Bronchial epithelial cell (primary cell): ENCODE results near the gene NME4. TPM values are rescaled to one million over a fixed set of nuclear protein-coding genes. Genes with fewer than 3 reads are reported as not detected.

Experiments
- DNase-seq: peaks from one replicate; pipeline ENCODE4 v3.0.0-alpha.2; 2010; ENCODE audit warnings: low read depth
- FAIRE-seq: peaks from 2 replicates; lab custom pipeline; 2011; peaks lifted over from hg19 to GRCh38; lab: Jason Lieb, UNC
- H3K27me3 ChIP-seq: 2 replicates; pipeline ENCODE4 v1.5.1; 2011; ENCODE audit warnings: low read length; ENCODE audit not compliant: control insufficient read depth, insufficient read depth
- H3K36me3 ChIP-seq: 2 replicates; pipeline ENCODE4 v1.5.1; 2011; ENCODE audit warnings: low read length; ENCODE audit not compliant: control insufficient read depth, insufficient read depth
- H3K4me3 ChIP-seq: 2 replicates; pipeline ENCODE4 v1.5.1; 2011; ENCODE audit warnings: mild to moderate bottlenecking, low read depth, low read length, control low read depth
- total RNA-seq: library from RNA; depleted of rRNA; stranded (reverse); fragments of >200 nt; gene quantifications from 2 replicates; pipeline ENCODE4 v1.2.1, GENCODE V29; 2014
- TF ChIP-seq, protein P1 (sequence below): IDR thresholded peaks from 2 replicates; pipeline ENCODE4 v1.5.1; 2011; ENCODE audit warnings: mild to moderate bottlenecking, moderate library complexity, low read length, control low read depth, inconsistent platforms; ENCODE audit not compliant: insufficient read depth, severe bottlenecking

The NME4 gene
- total RNA-seq, 1 donor from 2014 or later: 35.3 TPM

DNA sequence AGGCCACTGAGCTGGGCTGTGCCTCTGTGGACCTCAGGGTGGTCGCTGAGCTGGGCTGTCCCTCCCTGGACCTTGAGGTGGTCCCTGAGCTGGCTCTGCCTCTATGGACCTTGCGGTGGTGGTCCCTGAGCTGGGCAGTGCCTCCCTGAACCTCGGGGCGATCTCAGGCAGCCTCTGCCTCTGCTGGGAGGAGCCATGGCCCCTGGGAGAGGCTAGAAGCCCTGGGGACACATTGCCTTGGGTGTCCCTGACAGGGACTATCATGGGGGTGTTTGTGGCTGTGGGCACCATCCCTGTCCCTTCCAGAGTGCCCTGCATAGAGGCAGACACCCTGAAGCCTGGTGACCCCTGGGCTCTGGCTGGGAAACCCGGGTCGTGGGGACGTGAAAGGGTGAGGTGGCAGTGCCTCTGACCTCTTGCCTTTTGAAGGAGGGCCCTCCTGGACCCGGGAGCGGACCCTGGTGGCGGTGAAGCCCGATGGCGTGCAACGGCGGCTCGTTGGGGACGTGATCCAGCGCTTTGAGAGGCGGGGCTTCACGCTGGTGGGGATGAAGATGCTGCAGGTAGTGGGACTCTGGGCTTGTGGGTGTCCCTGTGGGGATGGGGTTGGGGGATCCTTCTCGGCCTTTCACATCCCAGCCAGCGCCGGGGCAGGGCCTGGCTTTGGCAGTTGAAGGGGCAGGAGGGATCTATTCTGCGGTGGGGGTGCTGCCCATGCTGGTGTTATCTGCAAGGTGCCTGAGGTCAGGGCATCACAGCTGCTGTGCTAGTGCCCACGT lies 1.8 kb downstream of the NME4 start:
- FAIRE-seq (no peak), DNase-seq (no peak)
- peaks cover 4% of the 10 kb centered on the region for H3K36me3 ChIP-seq
- TF ChIP-seq, protein P1, sequence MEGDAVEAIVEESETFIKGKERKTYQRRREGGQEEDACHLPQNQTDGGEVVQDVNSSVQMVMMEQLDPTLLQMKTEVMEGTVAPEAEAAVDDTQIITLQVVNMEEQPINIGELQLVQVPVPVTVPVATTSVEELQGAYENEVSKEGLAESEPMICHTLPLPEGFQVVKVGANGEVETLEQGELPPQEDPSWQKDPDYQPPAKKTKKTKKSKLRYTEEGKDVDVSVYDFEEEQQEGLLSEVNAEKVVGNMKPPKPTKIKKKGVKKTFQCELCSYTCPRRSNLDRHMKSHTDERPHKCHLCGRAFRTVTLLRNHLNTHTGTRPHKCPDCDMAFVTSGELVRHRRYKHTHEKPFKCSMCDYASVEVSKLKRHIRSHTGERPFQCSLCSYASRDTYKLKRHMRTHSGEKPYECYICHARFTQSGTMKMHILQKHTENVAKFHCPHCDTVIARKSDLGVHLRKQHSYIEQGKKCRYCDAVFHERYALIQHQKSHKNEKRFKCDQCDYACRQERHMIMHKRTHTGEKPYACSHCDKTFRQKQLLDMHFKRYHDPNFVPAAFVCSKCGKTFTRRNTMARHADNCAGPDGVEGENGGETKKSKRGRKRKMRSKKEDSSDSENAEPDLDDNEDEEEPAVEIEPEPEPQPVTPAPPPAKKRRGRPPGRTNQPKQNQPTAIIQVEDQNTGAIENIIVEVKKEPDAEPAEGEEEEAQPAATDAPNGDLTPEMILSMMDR: no peak
- no peaks in the 10 kb centered on the region for H3K27me3 ChIP-seq
- no peak overlapping the region for H3K4me3 ChIP-seq

DNA sequence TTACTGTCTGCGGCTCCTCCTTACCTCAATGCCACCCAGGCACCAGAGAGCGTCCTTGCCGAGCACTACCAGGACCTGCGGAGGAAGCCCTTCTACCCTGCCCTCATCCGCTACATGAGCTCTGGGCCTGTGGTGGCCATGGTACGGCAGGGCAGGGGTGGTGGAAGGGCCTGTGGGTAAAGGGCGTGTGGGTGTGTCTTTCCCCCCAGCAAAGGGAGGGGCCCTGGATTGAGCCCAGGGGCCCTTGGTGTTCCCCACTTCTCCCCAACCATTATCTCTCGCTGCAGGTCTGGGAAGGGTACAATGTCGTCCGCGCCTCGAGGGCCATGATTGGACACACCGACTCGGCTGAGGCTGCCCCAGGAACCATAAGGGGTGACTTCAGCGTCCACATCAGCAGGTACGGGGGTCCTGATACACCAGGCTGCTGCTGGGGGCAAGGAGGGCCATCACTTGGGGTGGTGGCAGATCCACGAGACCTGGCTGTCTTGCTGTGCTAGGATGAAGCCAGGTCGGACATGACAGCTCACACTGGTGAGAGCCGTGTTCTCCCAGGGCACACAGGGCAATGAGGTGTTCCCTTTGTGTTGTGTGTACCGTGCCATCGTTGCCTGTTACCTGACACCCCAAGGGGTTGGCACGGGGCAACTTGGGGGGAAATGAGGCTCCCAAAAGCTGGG lies 2.5 kb downstream of the NME4 start:
- Histone ChIP-seq H3K27me3 (no peaks in the 10 kb centered on the region), H3K4me3 (no peak overlapping the region), H3K36me3 (peaks cover 4% of the 10 kb centered on the region)
- DNase-seq (no peak), FAIRE-seq (no peak)
- TF ChIP-seq, protein P1: no peak

- H3K4me3 ChIP-seq: no peak overlapping the region
These were observed 3.1 kb downstream of the NME4 start for GRCh38 chr16:400061-400591.

DNA sequence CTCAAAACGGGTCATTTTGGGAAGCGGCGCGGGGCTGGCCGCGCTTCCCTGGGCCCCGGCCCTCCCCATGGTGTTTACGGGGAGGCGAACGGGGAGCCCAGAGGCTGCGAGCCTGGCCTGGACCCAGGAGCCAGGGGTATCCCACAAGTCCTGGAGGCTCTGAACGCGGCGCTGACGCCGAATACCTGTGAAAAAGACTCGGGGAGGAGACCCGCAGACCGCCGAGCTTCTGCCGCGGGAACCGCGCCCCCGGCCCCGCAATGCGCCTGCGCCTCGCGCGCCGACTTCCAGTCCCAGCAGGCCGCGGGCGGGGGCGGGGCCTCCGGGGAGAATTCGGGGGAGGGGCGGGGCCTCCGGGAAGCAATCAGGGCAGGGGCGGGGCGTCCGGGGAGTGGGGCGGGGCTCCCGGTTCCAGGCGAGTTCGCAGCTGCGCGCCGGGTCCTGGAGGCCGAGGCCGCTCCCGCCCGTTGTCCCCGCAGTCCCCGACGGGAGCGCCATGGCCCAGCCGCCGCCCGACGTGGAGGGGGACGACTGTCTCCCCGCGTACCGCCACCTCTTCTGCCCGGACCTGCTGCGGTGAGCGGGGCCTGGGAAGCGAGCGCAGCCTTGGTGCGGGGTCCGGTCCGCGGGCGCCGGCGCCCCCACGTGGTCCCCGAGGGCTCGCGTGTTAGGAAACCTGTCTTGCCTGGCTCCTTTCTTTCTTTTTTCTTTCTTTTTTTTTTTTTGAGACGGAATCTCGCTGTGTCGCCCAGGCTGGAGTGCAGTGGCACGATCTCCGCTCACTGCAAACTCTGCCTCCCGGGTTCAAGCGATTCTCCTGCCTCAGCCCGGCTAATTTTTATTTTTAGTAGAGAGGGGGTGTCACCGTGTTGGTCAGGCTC lies 4.7 kb downstream of the NME4 start, which contains the start of gene DECR2:
Gene DECR2, plus strand, starts transcription at position 418 of the 881 bp plus-strand sequence. Its CDS starts 79 bp downstream, at position 497.
- Histone ChIP-seq H3K27me3 (no peaks in the 10 kb centered on the region), H3K4me3 (peak within 1 kb of the TSS; percentile 86), H3K36me3 (peaks cover 4% of the 10 kb centered on the region)
- DNase-seq: peak; percentile 67
- no peak for FAIRE-seq
- TF ChIP-seq, protein P1: peak; percentile 73

More at GRCh38 chr16:400061-400591, 3.1 kb downstream of the NME4 start:
- TF ChIP-seq, protein P1: no peak
- H3K36me3 ChIP-seq: peaks cover 4% of the 10 kb centered on the region
- H3K27me3 ChIP-seq: no peaks in the 10 kb centered on the region
- no peak for FAIRE-seq
- DNase-seq: no peak

DNA sequence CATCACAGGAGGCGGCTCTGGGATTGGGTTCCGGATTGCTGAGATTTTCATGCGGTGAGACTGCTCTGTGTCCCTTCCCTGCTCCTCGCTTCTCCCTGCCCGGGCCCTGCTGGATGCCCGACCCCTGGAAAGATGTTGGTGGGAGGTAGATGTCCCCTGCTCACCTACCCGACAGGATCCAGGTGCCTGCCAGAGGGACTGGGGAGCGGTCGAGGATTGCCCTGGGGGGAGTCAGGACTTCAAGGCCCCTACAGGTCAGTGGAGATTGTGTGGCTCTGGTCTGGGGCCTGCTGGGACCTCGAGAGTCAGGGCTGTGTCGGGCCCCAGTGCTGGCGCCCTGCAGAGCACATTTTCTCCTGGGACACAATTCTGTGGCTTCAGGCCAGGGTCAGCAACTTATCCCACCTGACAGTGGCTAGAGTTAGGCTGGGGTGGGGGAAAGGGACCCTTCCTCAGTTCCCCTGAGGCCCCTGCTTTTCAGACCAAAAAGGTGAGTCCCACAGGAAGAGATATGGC lies 8.0 kb downstream of the NME4 start:
- TF ChIP-seq, protein P1: no peak
- DNase-seq (no peak), FAIRE-seq (no peak)
- Histone ChIP-seq H3K27me3 (no peaks in the 10 kb centered on the region), H3K4me3 (no peak overlapping the region), H3K36me3 (peaks cover 2% of the 10 kb centered on the region)
